Parathyroid adenoma (tissue), 2 donors: Measurements from ENCODE around the gene ZNF565.
"Not testable (repeated sequence)": the region's sequence is repeated elsewhere in the genome, so short reads cannot be mapped to it uniquely, and the experiment has no call there.

ENCODE experiments used
- H2AFZ ChIP-seq: fragments of 300-600 bp; sonication (generic); one replicate; pipeline ENCODE4 v1.7.0; 2017; ENCODE audit warnings: antibody characterized with exemption, mild to moderate bottlenecking
- H3K27ac ChIP-seq: fragments of 300-600 bp; sonication (generic); one replicate; pipeline ENCODE4 v1.7.0; 2017
- H3K27me3 ChIP-seq: fragments of 300-600 bp; sonication (generic); one replicate; pipeline ENCODE4 v1.7.0; 2017; ENCODE audit warnings: low read length; ENCODE audit not compliant: control insufficient read depth, insufficient read depth
- H3K36me3 ChIP-seq: fragments of 300-600 bp; sonication (generic); one replicate; pipeline ENCODE4 v1.7.0; 2017; ENCODE audit warnings: low read length; ENCODE audit not compliant: control insufficient read depth, insufficient read depth
- H3K4me1 ChIP-seq: fragments of 300-600 bp; sonication (generic); one replicate; pipeline ENCODE4 v1.7.0; 2017; ENCODE audit warnings: control low read depth
- H3K4me2 ChIP-seq: fragments of 300-600 bp; sonication (generic); one replicate; pipeline ENCODE4 v1.7.0; 2017; ENCODE audit warnings: low read length
- H3K4me3 ChIP-seq: fragments of 300-600 bp; sonication (generic); one replicate; pipeline ENCODE4 v1.7.0; 2017; ENCODE audit warnings: low read depth, low read length
- H3K79me2 ChIP-seq: fragments of 300-600 bp; sonication (generic); one replicate; pipeline ENCODE4 v1.7.0; 2017; ENCODE audit warnings: control low read depth
- H3K9ac ChIP-seq: fragments of 300-600 bp; sonication (generic); one replicate; pipeline ENCODE4 v1.7.0; 2017; ENCODE audit warnings: mild to moderate bottlenecking
- H3K9me3 ChIP-seq: fragments of 300-600 bp; sonication (generic); one replicate; pipeline ENCODE4 v1.7.0; 2017; ENCODE audit warnings: low read length; ENCODE audit not compliant: control insufficient read depth
- CTCF ChIP-seq: fragments of 300-600 bp; sonication (generic); IDR thresholded peaks from one replicate; pipeline ENCODE4 v1.7.0; 2017; ENCODE audit warnings: antibody characterized with exemption, mild to moderate bottlenecking
- donor health status: primary hyperparathyroidism.

Gene ZNF565

DNA sequence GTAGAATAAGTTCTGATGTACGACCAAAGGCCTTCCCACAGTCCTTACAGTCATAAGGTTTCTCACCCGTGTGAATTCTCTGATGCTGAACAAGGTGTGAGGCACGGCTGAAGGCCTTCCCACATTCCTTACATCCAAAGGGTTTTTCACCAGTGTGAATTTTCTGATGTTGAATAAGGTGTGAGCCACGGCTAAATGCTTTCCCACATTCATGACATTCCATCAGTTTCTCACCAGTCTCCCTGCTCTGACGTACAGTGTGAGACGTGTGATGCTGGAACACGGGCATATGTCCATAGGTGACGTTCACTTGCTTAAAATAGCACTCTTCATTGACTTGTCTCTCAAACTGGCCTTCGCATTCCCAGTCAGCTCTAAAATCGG lies 31.2 kb downstream of the ZNF565 start:
- no peak overlapping the region for H2AFZ ChIP-seq
- no peak for TF ChIP-seq CTCF

GRCh38 chr19:36182612-36183244 lies 31.7 kb downstream of the ZNF565 start:
- Histone ChIP-seq H3K36me3 (no peaks in the 10 kb centered on the region), H2AFZ (no peak overlapping the region), H3K9me3 (no peaks in the 10 kb centered on the region), H3K4me2 (no peak overlapping the region), H3K9ac (no peak overlapping the region), H3K4me3 (no peak overlapping the region), H3K27me3 (no peaks in the 10 kb centered on the region), H3K79me2 (no peaks in the 10 kb centered on the region), H3K27ac (no peak overlapping the region), H3K4me1 (peaks cover 2% of the 10 kb centered on the region)
- no peak for TF ChIP-seq CTCF

More for the DNA sequence above, 31.2 kb downstream of the ZNF565 start:
- peaks cover 2% of the 10 kb centered on the region for H3K4me1 ChIP-seq
- no peaks in the 10 kb centered on the region for H3K79me2 ChIP-seq
- no peak overlapping the region for H3K27ac ChIP-seq
- no peaks in the 10 kb centered on the region for H3K9me3 ChIP-seq
- no peaks in the 10 kb centered on the region for H3K27me3 ChIP-seq
- no peak overlapping the region for H3K9ac ChIP-seq
- H3K4me3 ChIP-seq = no peak overlapping the region
- no peaks in the 10 kb centered on the region for H3K36me3 ChIP-seq
- no peak overlapping the region for H3K4me2 ChIP-seq

GRCh38 chr19:36179077-36179476 lies 35.4 kb downstream of the ZNF565 start:
- not testable (repeated sequence) for H3K27me3 ChIP-seq, H3K9ac ChIP-seq, H3K79me2 ChIP-seq, H2AFZ ChIP-seq, H3K27ac ChIP-seq, H3K36me3 ChIP-seq, H3K4me2 ChIP-seq, H3K4me3 ChIP-seq, H3K9me3 ChIP-seq, H3K4me1 ChIP-seq

- not testable (repeated sequence) for H3K4me1 ChIP-seq, H3K4me2 ChIP-seq, H3K9me3 ChIP-seq, H3K79me2 ChIP-seq, H3K36me3 ChIP-seq, H3K27me3 ChIP-seq, H2AFZ ChIP-seq, H3K27ac ChIP-seq, H3K4me3 ChIP-seq, H3K9ac ChIP-seq
Observed at GRCh38 chr19:36173846-36174245, 40.6 kb downstream of the ZNF565 start.

GRCh38 chr19:36172852-36173251 lies 41.6 kb downstream of the ZNF565 start:
- Histone ChIP-seq H3K79me2 (no peaks in the 10 kb centered on the region), H3K9ac (no peak overlapping the region), H3K4me2 (no peak overlapping the region), H3K4me1 (peaks cover 4% of the 10 kb centered on the region), H3K27me3 (no peaks in the 10 kb centered on the region), H3K4me3 (no peak overlapping the region), H3K9me3 (no peaks in the 10 kb centered on the region), H2AFZ (no peak overlapping the region), H3K36me3 (no peaks in the 10 kb centered on the region), H3K27ac (no peak overlapping the region)
- TF ChIP-seq CTCF = no peak
